ENCODE results near the gene ADK.

The ADK gene

DNA sequence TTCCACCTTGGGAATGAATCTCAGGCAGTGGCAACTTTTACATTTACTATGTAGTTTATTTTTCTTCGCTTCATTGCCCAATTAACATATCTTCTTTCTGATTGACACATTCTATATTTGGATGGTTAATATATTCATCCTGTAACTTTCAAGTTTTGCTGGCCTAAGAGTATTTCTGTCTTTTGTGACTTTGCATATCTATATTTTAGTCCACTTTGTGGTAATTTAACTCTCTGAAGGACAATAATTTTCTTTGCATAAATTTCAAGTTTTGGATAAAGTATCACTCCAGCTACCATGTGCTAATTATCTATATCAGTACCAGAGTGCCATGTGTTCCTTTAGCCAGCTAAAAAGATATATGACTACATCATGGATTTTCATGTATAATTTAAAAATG is 523.9 kb downstream of the ADK start:
- no peak for DNase-seq (ENCODE audit: low spot score)

DNA sequence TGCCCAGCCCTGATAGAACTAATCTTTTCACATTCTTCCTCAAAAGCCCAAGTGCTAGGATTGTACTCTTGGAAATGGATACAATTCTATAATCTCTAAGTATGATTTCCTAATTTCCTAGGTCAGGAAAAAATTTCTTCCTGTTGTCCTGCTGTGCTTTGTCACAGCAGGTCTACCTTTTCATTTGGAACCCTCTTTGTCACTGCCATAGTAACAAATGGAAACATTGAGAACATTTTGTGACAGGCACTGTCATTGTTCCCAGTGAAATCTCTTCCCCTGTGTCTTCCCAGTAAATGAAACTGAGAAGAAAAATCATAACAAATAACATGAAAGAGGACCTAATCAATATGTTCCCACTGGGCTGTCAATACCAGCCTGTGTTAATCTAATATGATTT is 524.5 kb downstream of the ADK start:
- no peak for DNase-seq (ENCODE audit: low spot score)

DNA sequence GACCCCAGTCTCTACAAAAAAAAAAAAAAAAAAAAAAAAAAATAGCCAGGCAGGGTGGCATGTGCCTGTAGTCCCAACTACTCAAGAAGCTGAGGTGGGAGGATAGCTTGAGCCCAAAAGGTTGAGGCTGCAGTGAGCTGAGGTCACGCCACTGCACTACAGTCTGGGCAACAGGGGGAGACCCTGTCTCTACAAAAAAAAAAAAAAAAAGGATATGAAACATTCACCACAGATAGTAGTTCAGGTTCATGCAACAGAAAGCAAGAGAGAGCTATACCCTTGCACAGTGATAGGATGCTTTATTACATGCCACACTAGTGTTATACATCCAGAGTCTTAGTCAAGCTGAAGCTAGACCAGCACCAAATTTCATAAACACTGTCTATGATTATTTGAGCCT is 526.9 kb downstream of the ADK start:
- DNase-seq (ENCODE audit: low spot score), result no peak

DNA sequence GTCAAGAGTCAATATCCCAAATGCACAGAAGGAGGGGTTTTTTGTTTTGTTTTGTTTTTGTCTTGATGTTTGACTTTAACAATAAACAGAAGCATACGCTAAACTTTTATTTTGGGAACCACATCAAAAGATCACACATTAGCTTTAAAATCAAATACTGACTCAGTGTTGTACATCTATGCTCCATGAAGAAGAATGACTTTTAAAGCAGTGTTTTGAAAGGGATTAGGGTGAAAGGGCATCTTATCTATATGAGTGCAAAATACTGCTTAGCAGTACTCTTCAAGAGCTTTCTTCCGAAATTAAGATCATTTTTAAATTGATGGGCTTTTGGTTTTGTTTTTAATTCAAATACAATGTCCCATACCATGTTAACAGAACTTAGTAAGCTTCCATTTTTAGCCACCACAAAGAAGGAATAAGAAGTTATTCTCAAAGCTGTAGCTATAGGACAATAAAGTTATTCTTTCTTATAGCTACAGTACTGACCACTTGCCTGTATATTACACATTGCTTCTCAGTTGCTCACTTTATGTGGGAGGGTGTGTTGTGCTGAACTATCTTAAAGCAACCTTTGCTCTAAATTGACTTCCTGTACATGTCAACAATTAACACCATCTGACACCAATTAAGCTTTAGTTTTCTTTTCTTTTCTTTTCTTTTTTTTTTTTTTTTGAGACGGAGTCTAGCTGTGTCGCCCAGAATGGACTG is 531.1 kb downstream of the ADK start:
- DNase-seq (ENCODE audit: low spot score), result no peak

DNA sequence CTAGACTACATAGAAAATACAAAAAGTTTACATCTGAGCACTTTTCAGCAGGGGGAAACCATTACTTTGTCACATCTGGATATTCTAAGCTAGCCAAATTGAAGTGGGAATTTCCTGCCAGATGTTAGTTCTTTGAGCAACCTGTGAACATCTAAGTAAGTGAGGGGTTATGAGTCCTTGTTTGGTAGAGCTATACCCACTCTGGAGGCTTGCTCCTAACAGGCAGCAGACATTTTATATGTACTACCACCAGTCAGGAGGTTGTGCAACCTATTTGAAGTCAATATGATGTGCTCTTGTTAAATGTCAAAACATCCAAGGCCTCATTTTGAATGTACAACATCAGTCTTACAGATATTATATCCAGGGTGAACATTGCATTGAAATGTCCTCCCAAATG is 532.0 kb downstream of the ADK start:
- no peak for DNase-seq (ENCODE audit: low spot score)

DNA sequence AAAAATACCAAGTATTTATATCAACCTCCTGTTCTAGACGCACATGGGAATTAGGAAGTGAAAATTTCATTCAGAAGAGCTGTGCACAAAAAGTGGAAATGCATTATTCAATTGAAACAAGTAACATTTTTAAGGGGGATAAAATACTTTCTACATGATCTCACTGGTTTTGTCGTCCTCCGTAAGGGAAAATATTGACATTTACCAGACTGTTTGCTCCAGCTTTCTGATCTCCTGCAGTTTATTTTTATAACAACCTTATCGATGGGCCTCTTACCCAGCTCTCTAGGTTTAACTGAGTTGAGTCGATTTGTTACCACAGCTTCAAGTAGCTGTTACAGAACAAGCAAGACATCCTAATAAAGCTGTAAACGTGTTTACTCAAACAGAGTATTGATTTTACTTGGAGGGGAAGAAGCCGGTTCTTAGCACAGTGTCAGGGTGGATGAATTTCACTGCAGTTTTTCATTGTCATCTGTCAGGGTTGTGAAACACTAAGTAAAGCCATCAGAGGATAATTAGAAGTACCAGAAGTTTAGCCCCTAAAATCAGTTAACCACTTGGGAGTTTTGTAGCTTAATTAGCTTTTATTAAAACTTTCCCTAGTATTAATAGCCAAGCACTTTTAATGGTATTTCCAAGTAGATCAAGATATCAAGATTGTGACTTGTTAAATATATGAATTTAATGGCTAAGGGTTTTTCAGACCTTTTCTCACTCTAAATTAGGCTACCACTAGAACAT is 532.8 kb downstream of the ADK start:
- no peak for DNase-seq (ENCODE audit: low spot score)

DNA sequence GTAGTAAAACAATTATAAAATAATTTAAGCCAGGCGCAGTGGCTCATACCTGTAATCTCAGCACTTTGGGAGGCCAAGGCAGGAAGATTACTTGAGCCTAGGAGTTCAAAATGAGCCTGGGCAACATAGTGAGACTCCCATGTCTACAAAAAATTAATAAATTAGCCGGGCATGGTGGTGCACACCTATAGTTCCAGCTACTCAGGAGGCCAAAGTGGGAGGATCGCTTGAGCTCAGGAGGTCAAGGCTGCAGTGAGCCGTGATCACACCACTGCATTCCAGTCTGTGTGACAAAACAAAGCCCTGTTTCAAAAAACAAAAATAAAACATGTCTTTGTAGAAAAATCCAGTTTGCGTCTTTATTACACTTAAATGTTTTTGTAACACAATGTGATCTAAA is 533.4 kb downstream of the ADK start:
- DNase-seq (ENCODE audit: low spot score), result no peak

DNA sequence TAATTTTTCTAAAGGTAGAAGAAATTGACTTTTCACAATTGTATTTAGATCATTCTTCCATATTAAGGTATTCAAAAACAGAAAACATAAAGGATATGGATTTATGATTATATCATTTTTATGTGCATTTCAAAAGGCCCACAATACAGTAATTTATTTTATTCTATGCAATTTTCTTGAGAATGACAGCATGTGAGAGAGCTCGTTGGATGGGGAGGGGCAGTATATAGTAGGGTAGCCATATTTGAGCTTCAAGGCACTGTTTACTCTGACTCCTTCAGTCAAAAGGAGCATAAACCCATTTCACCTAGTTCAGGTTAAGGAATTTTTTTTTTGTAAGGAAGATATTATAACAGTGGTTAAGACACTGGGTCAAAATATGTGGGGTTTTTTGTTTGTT is 534.5 kb downstream of the ADK start:
- no peak for DNase-seq (ENCODE audit: low spot score)

DNA sequence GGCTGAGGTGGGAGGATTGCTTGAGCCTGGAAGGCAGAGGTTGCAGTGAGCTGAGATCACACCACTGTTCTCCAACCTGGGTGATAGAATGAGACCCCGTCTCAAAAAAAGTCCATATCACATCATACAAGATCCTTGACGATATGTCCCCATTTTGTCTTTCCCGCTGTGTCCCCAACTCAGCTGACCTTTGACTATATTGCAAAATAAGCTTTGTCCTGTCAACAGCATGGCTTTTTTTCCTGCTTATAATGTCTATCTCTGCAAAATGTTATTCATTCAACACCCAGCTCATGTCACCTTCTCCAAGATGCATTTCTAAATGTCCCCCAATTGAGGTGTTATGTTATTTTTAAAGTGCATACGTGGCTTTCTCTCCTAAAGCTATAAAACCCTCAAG is 539.4 kb downstream of the ADK start:
- DNase-seq (ENCODE audit: low spot score), result no peak

DNA sequence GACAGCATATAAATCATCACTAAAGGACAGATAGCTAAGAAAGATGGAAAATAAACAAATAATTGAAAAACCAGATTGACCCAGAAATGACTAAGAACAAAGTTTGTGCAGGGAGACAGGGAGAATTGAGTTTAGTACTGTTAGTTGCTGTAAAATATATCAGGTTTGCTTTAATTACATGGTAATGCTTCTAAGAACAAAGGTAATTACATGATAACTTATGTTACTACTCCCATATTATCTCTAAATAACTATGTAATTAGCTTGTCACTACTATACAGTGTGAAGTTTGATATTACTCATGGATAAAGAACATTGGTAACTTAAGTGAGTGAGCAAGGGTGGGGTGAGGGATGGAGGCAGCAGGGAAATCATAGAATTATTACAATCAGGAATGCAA is 540.1 kb downstream of the ADK start:
- no peak for DNase-seq (ENCODE audit: low spot score)

DNA sequence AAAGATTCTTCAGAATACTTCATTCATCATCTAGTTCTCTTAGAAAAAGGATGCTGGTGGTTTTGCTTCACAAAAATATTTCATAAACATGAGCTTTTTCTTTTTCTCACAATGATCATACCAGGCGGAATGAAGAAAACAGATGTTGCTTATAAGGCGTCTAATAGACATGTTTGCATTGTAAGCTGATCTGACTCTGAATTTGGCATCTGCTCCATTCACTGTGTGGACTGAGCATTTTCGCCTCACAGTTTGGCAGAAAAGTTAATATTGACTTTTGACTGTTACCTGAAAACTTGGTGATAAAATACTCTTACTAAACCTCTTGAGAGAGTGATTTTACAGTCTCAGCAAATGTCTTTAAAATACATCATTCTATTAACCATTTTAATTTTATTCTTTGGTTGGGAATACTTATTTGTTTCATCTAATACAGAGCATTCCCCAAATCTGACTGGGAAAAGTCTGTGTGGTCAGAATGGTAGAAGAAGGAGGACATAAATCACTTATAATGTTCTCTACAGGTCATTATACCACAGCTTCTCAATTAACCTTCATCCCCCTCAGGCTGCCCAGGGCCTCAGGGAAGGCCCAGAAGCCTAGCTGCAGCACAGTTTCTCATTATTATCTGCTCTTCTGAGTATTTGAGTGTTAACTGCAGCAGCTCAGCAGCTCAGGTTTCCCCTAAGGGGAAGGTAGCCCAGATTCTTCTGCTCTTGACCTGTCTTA is 553.8 kb downstream of the ADK start:
- no peak for DNase-seq (ENCODE audit: low spot score)

DNA sequence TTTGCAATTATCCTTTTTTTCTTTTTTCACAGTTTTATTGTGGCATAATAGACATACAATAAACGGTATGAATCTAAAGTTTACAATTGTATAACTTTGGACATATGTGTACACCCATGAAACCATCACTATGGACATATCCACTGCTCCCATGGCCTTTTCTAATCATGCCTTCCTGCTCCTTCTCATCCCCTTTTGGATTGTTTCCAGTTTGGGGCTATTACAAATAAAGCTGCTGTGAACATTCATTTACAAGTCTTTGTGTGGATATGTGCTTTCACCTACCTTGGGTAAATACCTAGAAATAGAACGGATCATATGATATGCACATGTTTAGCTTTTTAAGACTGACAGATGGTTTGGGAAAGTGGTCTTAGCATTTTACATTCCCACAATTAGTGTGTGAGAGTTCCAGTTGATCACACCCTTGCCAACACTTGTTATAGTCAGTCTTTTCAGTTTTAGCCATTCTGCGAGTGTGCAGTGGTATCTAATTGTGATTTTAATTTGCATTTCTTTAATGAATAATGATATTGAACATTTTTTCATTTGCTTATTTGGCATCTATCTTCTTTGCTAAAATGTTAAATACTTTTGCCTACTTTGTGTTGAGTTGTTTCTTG is 554.4 kb downstream of the ADK start:
- no peak for DNase-seq (ENCODE audit: low spot score)

DNA sequence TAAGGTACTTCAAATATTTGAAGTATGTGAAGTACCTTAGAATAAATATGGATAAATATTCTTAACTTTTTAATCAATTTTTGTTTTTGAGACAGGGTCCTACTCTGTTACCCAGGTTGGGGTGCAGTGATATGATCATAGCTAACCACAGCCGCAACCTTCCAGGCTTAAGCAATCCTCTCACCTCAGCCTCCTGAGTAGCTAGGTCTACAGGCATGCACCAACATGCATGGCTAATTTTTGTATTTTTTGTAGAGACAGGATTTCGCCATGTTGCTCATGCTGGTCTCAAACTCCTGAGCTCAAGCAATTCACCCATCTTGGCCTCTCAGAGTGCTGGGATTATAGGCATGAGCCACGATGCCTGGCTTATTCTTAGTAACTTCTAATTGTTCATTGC is 555.9 kb downstream of the ADK start:
- no peak for DNase-seq (ENCODE audit: low spot score)

DNA sequence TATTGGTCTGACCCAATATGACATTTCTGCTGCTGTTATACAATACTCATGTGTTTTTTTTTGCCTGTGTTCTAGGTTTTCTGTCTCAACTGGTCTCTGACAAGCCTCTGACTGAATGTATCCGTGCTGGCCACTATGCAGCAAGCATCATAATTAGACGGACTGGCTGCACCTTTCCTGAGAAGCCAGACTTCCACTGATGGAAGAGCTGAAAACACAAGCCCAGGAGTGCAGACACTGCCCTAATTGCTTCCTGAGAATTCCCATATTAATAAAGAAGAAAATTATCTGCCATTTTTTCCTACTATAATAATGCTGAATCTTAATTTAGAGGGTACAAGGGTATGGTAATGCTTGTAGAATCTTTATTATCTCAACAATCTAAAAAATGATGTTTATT is 557.2 kb downstream of the ADK start:
- DNase-seq (ENCODE audit: low spot score), result no peak

DNA sequence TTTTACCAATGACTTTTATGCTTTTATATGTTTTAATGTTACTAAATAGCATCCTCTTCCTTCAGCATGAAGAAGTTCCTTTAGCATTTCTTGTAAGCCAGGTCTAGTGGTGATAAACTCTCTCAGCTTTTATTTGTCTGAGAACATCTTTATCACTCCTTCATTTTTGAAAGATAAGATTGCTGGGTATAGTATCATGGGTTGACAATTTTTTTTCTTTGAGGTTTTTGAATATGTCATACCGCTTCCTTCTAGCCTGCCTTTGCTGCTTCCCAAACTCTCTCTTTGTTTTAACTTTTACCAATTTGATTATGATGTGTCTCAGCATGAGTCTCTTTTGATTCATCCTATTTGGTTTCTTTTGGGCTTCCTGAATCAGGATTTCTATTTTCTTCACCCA is 567.2 kb downstream of the ADK start:
- no peak for DNase-seq (ENCODE audit: low spot score)

DNA sequence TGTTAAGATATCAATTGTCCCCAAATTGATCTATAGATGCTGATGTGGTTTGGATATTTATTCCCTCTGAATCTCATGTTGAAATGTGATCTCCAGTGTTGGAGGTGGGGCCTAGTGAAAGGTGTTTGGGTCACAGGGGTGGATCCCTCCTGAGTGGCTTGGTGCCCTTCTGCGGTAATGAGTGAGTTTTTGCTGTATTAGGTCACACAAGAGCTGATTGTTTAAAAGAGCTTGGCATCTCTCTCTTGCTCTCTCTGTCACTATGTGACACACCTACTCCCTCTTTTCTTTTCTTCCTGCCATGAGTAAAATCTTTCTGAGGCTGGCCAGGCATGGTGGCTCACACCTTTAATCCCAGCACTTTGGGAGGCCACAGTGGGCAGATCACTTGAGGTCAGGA is 577.2 kb downstream of the ADK start:
- no peak for DNase-seq (ENCODE audit: low spot score)

DNA sequence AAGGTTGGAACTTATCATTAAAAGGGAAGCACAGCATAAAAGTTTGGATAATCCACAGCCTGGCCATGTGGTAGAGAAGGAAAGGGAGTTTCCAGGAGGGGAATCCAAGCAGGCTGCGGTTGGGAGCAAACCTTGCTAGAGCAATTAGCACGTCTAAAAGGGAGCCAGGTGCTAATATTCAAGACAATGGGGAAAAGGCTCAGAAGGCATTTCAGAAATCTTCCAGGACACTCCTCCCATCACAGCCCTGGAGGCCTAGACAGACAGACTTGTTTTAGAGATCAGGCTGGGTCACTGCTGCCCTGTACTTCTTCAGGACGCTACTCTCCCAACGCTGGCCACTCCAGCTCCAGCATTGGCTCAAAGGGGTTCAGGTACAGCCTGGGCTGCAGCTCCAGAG is 579.2 kb downstream of the ADK start:
- no peak for DNase-seq (ENCODE audit: low spot score)

DNA sequence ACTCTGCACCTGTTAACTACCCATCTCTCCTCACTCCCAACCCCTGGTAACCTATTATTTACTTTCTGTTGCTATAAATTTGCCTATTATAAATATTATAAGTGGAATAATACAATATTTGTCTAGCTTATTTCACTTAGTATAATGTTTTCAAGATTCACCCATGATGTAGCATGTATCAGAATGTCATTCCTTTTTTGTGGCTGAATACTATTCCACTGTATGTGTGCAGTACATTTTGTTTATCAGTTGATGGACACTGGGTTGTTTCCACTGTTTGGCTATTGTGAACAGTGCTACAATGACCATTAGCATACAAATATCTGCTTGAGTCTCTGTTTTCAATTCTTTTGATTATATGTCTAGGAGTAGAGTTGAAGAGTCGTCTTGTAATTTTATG is 582.6 kb downstream of the ADK start:
- no peak for DNase-seq (ENCODE audit: low spot score)

DNA sequence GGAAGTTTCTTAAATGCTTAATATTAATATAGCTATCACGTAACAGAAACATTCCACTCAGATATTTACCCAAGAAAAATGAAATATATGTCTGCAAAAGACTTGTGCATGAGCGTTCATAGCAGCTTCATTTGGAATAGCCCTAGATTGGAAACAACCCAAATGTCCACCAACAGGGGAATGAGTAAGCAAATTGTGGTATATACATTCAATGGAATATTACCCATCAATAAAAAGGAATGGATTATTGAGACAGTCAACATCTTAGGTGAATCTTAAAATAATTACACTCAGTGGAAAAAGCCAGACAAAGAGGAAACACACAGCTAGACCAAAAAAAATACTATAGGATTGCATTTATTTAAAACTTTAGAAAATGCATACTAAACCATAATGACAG is 585.0 kb downstream of the ADK start:
- DNase-seq (ENCODE audit: low spot score), result no peak

DNA sequence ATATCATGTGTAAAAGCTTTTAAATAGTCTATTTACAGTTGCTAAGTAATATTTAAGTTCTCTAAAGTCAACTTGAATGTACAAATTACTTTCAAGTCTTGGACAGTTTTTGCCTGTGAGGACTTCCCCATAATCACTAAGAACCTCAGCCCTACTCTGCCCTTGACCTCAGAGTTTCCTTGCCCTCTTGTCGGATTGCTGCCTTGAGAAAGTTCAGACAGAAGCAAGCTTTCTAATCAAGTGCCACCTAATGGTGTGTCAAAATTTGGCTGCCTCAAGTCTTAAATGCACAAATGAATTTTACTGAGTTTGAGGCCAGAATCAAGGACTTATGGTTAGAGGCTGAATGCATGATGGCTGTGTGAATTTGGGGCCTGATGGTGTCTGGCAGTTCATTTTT is 587.0 kb downstream of the ADK start:
- DNase-seq (ENCODE audit: low spot score), result no peak

DNA sequence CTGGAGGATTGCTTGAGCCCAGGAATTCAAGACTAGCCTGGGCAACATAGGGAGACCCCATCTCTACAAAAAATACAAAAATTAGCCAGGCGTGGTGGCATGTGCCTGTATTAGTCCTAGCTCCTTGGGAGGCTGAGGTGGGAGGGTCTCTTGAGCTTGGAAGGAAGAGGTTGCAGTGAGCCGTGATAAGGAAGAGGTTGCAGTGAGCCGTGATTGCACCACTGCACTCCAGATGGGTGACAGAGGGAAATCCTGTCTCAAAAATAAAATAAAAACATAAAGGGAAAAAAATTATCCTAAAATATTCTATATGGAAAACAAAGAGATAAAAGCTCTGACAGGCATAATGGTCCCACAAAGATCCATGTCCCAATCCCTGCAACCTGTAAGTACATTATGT is 587.5 kb downstream of the ADK start:
- no peak for DNase-seq (ENCODE audit: low spot score)

DNA sequence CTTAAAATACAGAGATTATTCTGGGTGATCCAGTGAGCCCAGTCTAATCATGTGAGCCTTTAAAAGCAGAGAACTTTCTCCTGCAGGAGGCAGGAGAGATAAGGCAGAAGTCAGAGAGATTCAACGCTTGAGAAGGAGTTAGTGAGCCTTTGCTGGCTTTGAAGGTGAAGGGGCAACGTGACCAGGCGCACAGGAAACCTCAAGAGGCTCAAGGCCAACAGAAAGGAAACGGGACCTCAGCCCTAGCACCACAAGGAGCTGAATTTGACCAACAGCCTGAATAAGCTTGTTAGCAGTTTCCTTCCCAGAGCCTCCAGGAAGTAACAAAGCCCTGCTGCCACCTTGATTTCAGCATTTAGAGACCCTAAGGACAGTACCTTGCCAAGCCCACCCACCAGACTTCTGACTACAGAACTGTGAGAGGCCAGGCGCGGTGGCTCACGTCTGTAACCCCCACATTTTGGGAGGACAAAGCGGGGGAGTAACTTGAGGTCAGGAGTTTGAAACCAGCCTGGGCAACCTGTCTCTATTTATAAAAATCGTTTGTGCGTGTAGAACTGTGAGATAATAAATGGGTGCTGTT is 588.1 kb downstream of the ADK start:
- DNase-seq (ENCODE audit: low spot score), result no peak

DNA sequence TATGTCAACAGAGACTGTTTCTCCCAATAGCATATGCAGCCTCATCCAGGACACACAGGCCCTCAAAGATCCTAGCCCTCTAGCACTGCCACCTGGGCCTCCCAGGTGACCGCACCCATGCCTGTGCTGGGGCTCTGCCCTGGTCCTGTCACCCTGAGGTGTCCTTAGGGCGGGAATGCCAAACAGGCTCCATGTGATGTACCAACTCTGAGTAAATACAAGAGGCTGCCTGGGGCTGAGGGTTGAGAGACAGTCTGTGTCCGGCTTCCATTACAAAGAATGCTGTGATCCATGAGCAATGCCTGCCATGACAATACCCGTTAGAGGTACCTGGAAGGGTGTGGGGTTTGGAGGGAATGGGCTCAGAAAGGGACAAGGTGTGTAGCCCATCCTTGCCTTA is 592.4 kb downstream of the ADK start:
- DNase-seq (ENCODE audit: low spot score), result no peak

Data from hematopoietic multipotent progenitor cell treated with erythropoietin and hydrocortisone succinate and interleukin-3 and kit ligand, for 17 days (in vitro differentiated cells).